A549 (cell line): Measurements from ENCODE around the gene ULK4. TPM values are rescaled to one million over a fixed set of nuclear protein-coding genes. Genes with fewer than 3 reads are reported as not detected.

ENCODE experiments used
- ATAC-seq, 2 experiments: fragments of 200-7000 bp in 1 of 2; fragments of >200 bp in 1 of 2; cut with Nextera tagmentation in 1 of 2; cut with Tn5 transposase in 1 of 2; 3 replicates each; pipeline versions ENCODE4 v1.8.0 to v1.9.1; 2018 to 2020; ENCODE audit warnings: mild to moderate bottlenecking in 1 of 2, moderate library complexity in 1 of 2
- CTCF ChIA-PET: fragments of 300-600 bp; sonication (Branson Sonifier 250); formaldehyde crosslinking; extraction: SDS; loops from one replicate; lab custom pipeline; 2021; ENCODE audit warnings: antibody characterized with exemption, inconsistent platforms; lab: Yijun Ruan, JAX
- POLR2A ChIA-PET: fragments of 350-600 bp; formaldehyde crosslinking; extraction: SDS; loops from one replicate; lab custom pipeline; 2021; ENCODE audit warnings: antibody characterized with exemption, inconsistent platforms; lab: Yijun Ruan, JAX
- DNase-seq, 2 experiments: peaks; one replicate each; pipeline versions ENCODE4 v3.0.0 to v3.0.0-alpha.2; 2011 to 2016; ENCODE audit warnings: low read depth in 1 of 2, low spot score in 1 of 2
- FAIRE-seq: peaks from 2 replicates; lab custom pipeline; 2011; peaks lifted over from hg19 to GRCh38; lab: Jason Lieb, UNC
- H3K27ac ChIP-seq, 2 experiments: fragments of >200 bp; sonication (Bioruptor Twin); formaldehyde crosslinking; 3 replicates each; pipeline ENCODE4 v1.5.1; 2016 to 2017
- H3K4me1 ChIP-seq: fragments of >200 bp; sonication (Bioruptor Twin); formaldehyde crosslinking; 3 replicates; pipeline ENCODE4 v1.6.1; 2016
- H3K4me2 ChIP-seq: fragments of >200 bp; sonication (Bioruptor Twin); formaldehyde crosslinking; 3 replicates; pipeline ENCODE4 v1.6.1; 2016
- H3K4me3 ChIP-seq: fragments of >200 bp; sonication (Bioruptor Twin); formaldehyde crosslinking; 3 replicates; pipeline ENCODE4 v1.5.1; 2016
- H3K9me3 ChIP-seq: fragments of >200 bp; sonication (Bioruptor Twin); formaldehyde crosslinking; 3 replicates; pipeline ENCODE4 v1.6.1; 2016
- BHLHE40 ChIP-seq: IDR thresholded peaks from 2 replicates; pipeline ENCODE4 v1.6.1; 2012; ENCODE audit warnings: low read depth, low read length, inconsistent platforms
- CBX2 ChIP-seq: fragments of 200-600 bp; sonication (generic); IDR thresholded peaks from 2 replicates; pipeline ENCODE4 v1.6.1; 2016; ENCODE audit warnings: low read depth, mild to moderate bottlenecking, borderline replicate concordance
- CEBPB ChIP-seq, 2 experiments: fragments of >200 bp in 1 of 2; sonication (Bioruptor Twin) in 1 of 2; formaldehyde crosslinking in 1 of 2; IDR thresholded peaks; 2 replicates each; pipeline ENCODE4 v1.6.1; 2012 to 2016
- CHD2 ChIP-seq: fragments of 150-350 bp; IDR thresholded peaks from 2 replicates; pipeline ENCODE4 v1.6.1; 2014; ENCODE audit warnings: low read length; ENCODE audit not compliant: partially characterized antibody
- CHD4 ChIP-seq: fragments of 200-600 bp; sonication (generic); IDR thresholded peaks from 2 replicates; pipeline ENCODE4 v1.6.1; 2016; ENCODE audit warnings: antibody characterized with exemption, mild to moderate bottlenecking, borderline replicate concordance
- EHF ChIP-seq: fragments of 250-450 bp; sonication (Bioruptor Pico); IDR thresholded peaks from 2 replicates; pipeline ENCODE4 v1.5.0; 2020; ENCODE audit warnings: mild to moderate bottlenecking
- ESRRA ChIP-seq: fragments of 150-350 bp; IDR thresholded peaks from 2 replicates; pipeline ENCODE4 v1.6.1; 2014; ENCODE audit warnings: mild to moderate bottlenecking, low read length, borderline replicate concordance
- FOSL2 ChIP-seq, 2 experiments: fragments of 450-650 bp in 1 of 2; fragments of >200 bp in 1 of 2; sonication (Bioruptor Twin) in 1 of 2; formaldehyde crosslinking; IDR thresholded peaks; 2 replicates each; pipeline versions ENCODE4 v1.5.0 to v1.6.1; 2016 to 2020; ENCODE audit warnings: mild to moderate bottlenecking in 1 of 2, moderate library complexity in 1 of 2
- HEYL ChIP-seq: fragments of 250-450 bp; sonication (Bioruptor Pico); IDR thresholded peaks from 2 replicates; pipeline ENCODE4 v1.8.0; 2021; ENCODE audit warnings: mild to moderate bottlenecking, moderate library complexity
- HOXA7 ChIP-seq: fragments of 250-450 bp; sonication (Bioruptor Pico); IDR thresholded peaks from 2 replicates; pipeline ENCODE4 v1.5.0; 2020; ENCODE audit warnings: mild to moderate bottlenecking, moderate library complexity
- HOXB5 ChIP-seq: fragments of 250-450 bp; sonication (Bioruptor Pico); IDR thresholded peaks from 2 replicates; pipeline ENCODE4 v1.5.0; 2020; ENCODE audit warnings: mild to moderate bottlenecking, moderate library complexity
- JUN ChIP-seq, 2 experiments: fragments of >200 bp; sonication (Bioruptor Twin); formaldehyde crosslinking; IDR thresholded peaks; 2 replicates in 1 of 2; 3 replicates in 1 of 2; pipeline ENCODE4 v1.6.1; 2016 to 2017
- JUNB ChIP-seq: fragments of >200 bp; sonication (Bioruptor Twin); formaldehyde crosslinking; IDR thresholded peaks from 2 replicates; pipeline ENCODE4 v1.6.1; 2016
- MAFK ChIP-seq: fragments of 450-650 bp; IDR thresholded peaks from 2 replicates; pipeline ENCODE4 v1.6.1; 2014; ENCODE audit not compliant: partially characterized antibody
- MAX ChIP-seq: IDR thresholded peaks from 2 replicates; pipeline ENCODE4 v1.6.1; 2012
- MYC ChIP-seq: IDR thresholded peaks from 2 replicates; pipeline ENCODE4 v1.6.1; 2012; ENCODE audit warnings: mild to moderate bottlenecking, inconsistent platforms, low read length, improper control_type of control experiment, borderline replicate concordance
- NR3C1 ChIP-seq: fragments of >200 bp; sonication (Bioruptor Twin); formaldehyde crosslinking; IDR thresholded peaks from 3 replicates; pipeline ENCODE4 v1.6.1; 2017
- PBX3 ChIP-seq: IDR thresholded peaks from 2 replicates; pipeline ENCODE4 v1.6.1; 2012
- PHF8 ChIP-seq: fragments of 200-600 bp; sonication (generic); IDR thresholded peaks from 2 replicates; pipeline ENCODE4 v1.6.1; 2016; ENCODE audit warnings: low read depth, mild to moderate bottlenecking, antibody characterized with exemption, moderate library complexity, borderline replicate concordance
- RARB ChIP-seq: fragments of 250-450 bp; sonication (Bioruptor Pico); IDR thresholded peaks from 2 replicates; pipeline ENCODE4 v1.8.0; 2021; ENCODE audit warnings: mild to moderate bottlenecking, moderate library complexity
- RNF2 ChIP-seq: fragments of 200-600 bp; sonication (generic); IDR thresholded peaks from 2 replicates; pipeline ENCODE4 v1.6.1; 2016; ENCODE audit warnings: low read depth, mild to moderate bottlenecking, antibody characterized with exemption, moderate library complexity, borderline replicate concordance
- SMC3 ChIP-seq: fragments of >200 bp; sonication (Bioruptor Twin); formaldehyde crosslinking; IDR thresholded peaks from 3 replicates; pipeline ENCODE4 v1.6.1; 2018; ENCODE audit warnings: inconsistent platforms
- SREBF2 ChIP-seq: fragments of 450-650 bp; IDR thresholded peaks from 2 replicates; pipeline ENCODE4 v1.6.1; 2014; ENCODE audit warnings: mild to moderate bottlenecking, moderate library complexity
- TP53 ChIP-seq: fragments of 250-450 bp; sonication (Bioruptor Pico); IDR thresholded peaks from 2 replicates; pipeline ENCODE4 v1.5.0; 2021; ENCODE audit warnings: mild to moderate bottlenecking, moderate library complexity
- USF2 ChIP-seq: fragments of 450-650 bp; IDR thresholded peaks from 2 replicates; pipeline ENCODE4 v1.6.1; 2014; ENCODE audit warnings: antibody characterized with exemption
- ZFP36 ChIP-seq: fragments of 450-650 bp; IDR thresholded peaks from 2 replicates; pipeline ENCODE4 v1.6.1; 2014; ENCODE audit warnings: borderline replicate concordance; ENCODE audit not compliant: partially characterized antibody
- ZNF302 ChIP-seq: fragments of 250-450 bp; sonication (Bioruptor Pico); IDR thresholded peaks from 2 replicates; pipeline ENCODE4 v1.9.0; 2021; ENCODE audit warnings: inconsistent platforms, mild to moderate bottlenecking, moderate library complexity
- ZSCAN20 ChIP-seq: fragments of 250-450 bp; sonication (Bioruptor Pico); IDR thresholded peaks from 2 replicates; pipeline ENCODE4 v1.8.0; 2022; ENCODE audit warnings: mild to moderate bottlenecking, moderate library complexity
- WGBS: methylation state at CpG from one replicate; pipeline ENCODE4 v1.1.6; 2017; ENCODE audit errors: missing lambda C conversion rate; 5-methylcytosine and 5-hydroxymethylcytosine counted together
- polyA plus RNA-seq, 4 experiments: library from polyadenylated mRNA; depleted of rRNA in 3 of 4; stranded (reverse); fragments of >200 nt; fragmentation: RNase III in 1 of 4; extraction: RNeasy Plus Mini Kit Qiagen cat#74134 plus additional on column Dnase treatment in 1 of 4; gene quantifications; 2 replicates in 3 of 4; 3 replicates in 1 of 4; pipeline ENCODE4 v1.2.3, GENCODE V29; 2011 to 2017
- TF ChIP-seq, protein P1 (sequence below): IDR thresholded peaks from 2 replicates; pipeline ENCODE4 v1.6.1; 2012; ENCODE audit warnings: low read depth, borderline replicate concordance
- TF ChIP-seq, protein P2 (sequence below): fragments of >200 bp; sonication (Bioruptor Twin); formaldehyde crosslinking; IDR thresholded peaks from 3 replicates; pipeline ENCODE4 v1.6.1; 2016
- TF ChIP-seq, protein P3 (sequence below): fragments of 250-450 bp; sonication (Bioruptor Pico); IDR thresholded peaks from 2 replicates; pipeline ENCODE4 v1.5.0; 2020; ENCODE audit warnings: low read depth, mild to moderate bottlenecking, moderate library complexity
- TF ChIP-seq, protein P4 (sequence below): fragments of >200 bp; sonication (Bioruptor Twin); formaldehyde crosslinking; IDR thresholded peaks from 3 replicates; pipeline ENCODE4 v1.5.1; 2016
- TF ChIP-seq, protein P5 (sequence below): fragments of >200 bp; sonication (Bioruptor Twin); formaldehyde crosslinking; IDR thresholded peaks from 2 replicates; pipeline ENCODE4 v1.6.1; 2016

ULK4 gene
- polyA plus RNA-seq, 2 of the 4 experiments (the other 2 are of a cell fraction), result 4.9 to 7.7 TPM

DNA sequence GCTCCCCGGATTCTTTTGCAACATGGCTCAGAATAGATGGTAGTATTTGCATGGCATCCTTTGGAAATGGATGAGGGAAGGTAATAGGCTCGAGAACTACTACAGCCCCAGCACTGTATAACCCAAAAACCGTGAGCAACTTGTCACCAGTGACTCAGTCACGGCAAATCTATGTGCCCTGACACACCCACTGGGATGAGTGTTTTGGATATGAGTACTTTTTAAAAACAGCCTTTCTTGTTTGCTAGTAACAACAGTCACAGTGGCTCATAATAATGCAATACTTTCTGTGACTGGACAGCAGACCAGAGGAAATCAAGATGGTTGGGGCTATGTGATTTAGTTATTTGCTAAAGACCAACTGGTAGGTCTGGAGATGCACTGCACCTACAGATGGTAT lies 299.6 kb downstream of the ULK4 start:
- no peak for FAIRE-seq
- no peaks in the 10 kb centered on the region for H3K4me1 ChIP-seq
- H3K27ac ChIP-seq, result no peak overlapping the region
- ChIA-PET CTCF (no interaction called here), POLR2A (no interaction called here)
- H3K4me3 ChIP-seq, result no peak overlapping the region
- TF ChIP-seq CHD2 (no peak), USF2 (no peak), SMC3 (no peak), FOSL2 (IDR thresholded peaks at IDR 0.05) (no peak), FOSL2 (CRISPR knock-in tag; IDR thresholded peaks at IDR 0.05) (no peak), CBX2 (no peak), RARB (CRISPR knock-in tag) (no peak), HEYL (CRISPR knock-in tag) (no peak), TP53 (CRISPR knock-in tag) (no peak), HOXB5 (CRISPR knock-in tag) (no peak), SREBF2 (no peak), CEBPB (IDR thresholded peaks at IDR 0.05) (no peak), PHF8 (no peak), MAX (no peak), MYC (no peak), JUN (IDR thresholded peaks at IDR 0.05) (no peak), CHD4 (no peak), PBX3 (no peak), ZNF302 (CRISPR knock-in tag) (no peak)
- TF ChIP-seq, protein P1, sequence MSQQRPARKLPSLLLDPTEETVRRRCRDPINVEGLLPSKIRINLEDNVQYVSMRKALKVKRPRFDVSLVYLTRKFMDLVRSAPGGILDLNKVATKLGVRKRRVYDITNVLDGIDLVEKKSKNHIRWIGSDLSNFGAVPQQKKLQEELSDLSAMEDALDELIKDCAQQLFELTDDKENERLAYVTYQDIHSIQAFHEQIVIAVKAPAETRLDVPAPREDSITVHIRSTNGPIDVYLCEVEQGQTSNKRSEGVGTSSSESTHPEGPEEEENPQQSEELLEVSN, result no peak
- TF ChIP-seq, protein P2, sequence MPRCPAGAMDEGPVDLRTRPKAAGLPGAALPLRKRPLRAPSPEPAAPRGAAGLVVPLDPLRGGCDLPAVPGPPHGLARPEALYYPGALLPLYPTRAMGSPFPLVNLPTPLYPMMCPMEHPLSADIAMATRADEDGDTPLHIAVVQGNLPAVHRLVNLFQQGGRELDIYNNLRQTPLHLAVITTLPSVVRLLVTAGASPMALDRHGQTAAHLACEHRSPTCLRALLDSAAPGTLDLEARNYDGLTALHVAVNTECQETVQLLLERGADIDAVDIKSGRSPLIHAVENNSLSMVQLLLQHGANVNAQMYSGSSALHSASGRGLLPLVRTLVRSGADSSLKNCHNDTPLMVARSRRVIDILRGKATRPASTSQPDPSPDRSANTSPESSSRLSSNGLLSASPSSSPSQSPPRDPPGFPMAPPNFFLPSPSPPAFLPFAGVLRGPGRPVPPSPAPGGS, result no peak
- ATAC-seq, result no peak
- no peak overlapping the region for H3K4me2 ChIP-seq
- DNase-seq, result no peak
- 39% methylated on average over 4 of the region's 4 CpGs for WGBS
- no peaks in the 10 kb centered on the region for H3K9me3 ChIP-seq

DNA sequence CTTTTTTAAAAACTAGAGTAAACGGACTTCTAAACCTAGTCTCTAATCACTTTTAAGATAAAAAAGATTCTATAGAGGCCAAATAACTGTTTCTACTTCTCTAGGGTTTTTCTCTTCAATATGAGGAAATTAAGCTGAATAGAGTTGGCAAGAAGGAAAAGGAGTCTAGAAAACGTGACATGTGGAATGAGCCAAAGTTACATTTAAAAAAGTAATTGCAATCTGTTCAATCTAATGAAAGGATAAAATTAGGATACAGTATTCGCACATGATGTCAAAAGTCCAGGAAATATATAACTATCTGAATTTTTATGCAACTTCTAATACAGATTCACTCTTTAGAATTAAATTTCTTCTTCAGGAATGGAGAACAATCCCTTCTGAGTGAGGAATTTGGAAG lies 300.1 kb downstream of the ULK4 start:
- TF ChIP-seq ZFP36, result no peak
- TF ChIP-seq JUN (IDR thresholded peaks at IDR 0.05), result no peak
- no peak for TF ChIP-seq RNF2
- no peak for TF ChIP-seq HEYL (CRISPR knock-in tag)
- no peak for TF ChIP-seq CHD2
- TF ChIP-seq BHLHE40, result no peak
- no peak for TF ChIP-seq EHF (CRISPR knock-in tag)
- no peak for TF ChIP-seq HOXA7 (CRISPR knock-in tag)
- TF ChIP-seq ZNF302 (CRISPR knock-in tag), result no peak
- TF ChIP-seq NR3C1, result no peak
- TF ChIP-seq, protein P3, sequence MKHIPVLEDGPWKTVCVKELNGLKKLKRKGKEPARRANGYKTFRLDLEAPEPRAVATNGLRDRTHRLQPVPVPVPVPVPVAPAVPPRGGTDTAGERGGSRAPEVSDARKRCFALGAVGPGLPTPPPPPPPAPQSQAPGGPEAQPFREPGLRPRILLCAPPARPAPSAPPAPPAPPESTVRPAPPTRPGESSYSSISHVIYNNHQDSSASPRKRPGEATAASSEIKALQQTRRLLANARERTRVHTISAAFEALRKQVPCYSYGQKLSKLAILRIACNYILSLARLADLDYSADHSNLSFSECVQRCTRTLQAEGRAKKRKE, result no peak
- no peak for TF ChIP-seq MYC
- no peak for TF ChIP-seq ESRRA
- TF ChIP-seq ZSCAN20 (CRISPR knock-in tag), result no peak
- TF ChIP-seq MAFK, result no peak
- TF ChIP-seq, protein P4, sequence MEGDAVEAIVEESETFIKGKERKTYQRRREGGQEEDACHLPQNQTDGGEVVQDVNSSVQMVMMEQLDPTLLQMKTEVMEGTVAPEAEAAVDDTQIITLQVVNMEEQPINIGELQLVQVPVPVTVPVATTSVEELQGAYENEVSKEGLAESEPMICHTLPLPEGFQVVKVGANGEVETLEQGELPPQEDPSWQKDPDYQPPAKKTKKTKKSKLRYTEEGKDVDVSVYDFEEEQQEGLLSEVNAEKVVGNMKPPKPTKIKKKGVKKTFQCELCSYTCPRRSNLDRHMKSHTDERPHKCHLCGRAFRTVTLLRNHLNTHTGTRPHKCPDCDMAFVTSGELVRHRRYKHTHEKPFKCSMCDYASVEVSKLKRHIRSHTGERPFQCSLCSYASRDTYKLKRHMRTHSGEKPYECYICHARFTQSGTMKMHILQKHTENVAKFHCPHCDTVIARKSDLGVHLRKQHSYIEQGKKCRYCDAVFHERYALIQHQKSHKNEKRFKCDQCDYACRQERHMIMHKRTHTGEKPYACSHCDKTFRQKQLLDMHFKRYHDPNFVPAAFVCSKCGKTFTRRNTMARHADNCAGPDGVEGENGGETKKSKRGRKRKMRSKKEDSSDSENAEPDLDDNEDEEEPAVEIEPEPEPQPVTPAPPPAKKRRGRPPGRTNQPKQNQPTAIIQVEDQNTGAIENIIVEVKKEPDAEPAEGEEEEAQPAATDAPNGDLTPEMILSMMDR, result no peak
- TF ChIP-seq, protein P5, sequence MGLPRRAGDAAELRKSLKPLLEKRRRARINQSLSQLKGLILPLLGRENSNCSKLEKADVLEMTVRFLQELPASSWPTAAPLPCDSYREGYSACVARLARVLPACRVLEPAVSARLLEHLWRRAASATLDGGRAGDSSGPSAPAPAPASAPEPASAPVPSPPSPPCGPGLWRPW, result no peak
- TF ChIP-seq JUNB, result no peak
- Histone ChIP-seq H3K4me3 (no peak overlapping the region), H3K4me2 (no peak overlapping the region), H3K27ac (no peak overlapping the region), H3K4me1 (no peaks in the 10 kb centered on the region), H3K9me3 (no peaks in the 10 kb centered on the region)
- FAIRE-seq, result no peak
- DNase-seq, result no peak
- ChIA-PET POLR2A (no interaction called here), CTCF (no interaction called here)
- no peak for ATAC-seq
- WGBS, result 61% methylated on average over 3 of the region's 3 CpGs
